Measurements from ENCODE around the gene LPP. TPM values are rescaled to one million over a fixed set of nuclear protein-coding genes. Genes with fewer than 3 reads are reported as not detected.

Gene LPP
- polyA plus RNA-seq, 2 of the 4 experiments (the other 2 are of a cell fraction): 11.0 to 30.8 TPM

DNA sequence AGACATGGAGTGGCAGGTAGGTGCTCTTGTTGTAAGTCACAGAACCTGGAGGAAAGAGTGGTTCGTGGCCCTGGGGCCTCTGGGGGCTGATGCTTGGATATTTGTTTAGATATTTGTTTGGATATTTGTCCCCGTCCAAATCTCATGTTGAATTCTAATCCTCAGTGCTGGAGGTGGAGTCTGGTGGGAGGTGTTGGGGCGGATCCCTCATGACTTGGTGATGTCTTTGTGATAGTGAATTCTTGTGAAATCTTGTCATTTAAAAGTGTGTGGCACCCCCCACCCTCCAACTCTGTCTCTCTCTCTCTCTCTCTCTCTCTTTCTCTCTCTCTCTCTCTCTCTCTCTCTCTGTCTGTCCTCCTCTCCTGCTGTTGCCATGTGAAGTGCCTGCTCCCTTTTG, 122.4 kb downstream of the LPP start:
- no peak for ATAC-seq
- Histone ChIP-seq H3K4me3 (no peak overlapping the region), H3K9me3 (no peaks in the 10 kb centered on the region), H3K4me2 (no peak overlapping the region), H3K27ac (peak overlapping the region in 1 of 2 experiments; percentile 48; a peak in 2 of 6 replicates), H3K4me1 (peaks cover 71% of the 10 kb centered on the region)
- CTCF ChIA-PET: interaction anchor here (1.8 kb wide), 1 partner anchor 12 kb away, joined by 7 read pairs; no protein-coding TSS in a partner anchor
- TF ChIP-seq PHF8 (IDR thresholded peaks at IDR 0.05; ENCODE audit: borderline replicate concordance, low read depth) (no peak), FOSB (CRISPR knock-in tag; IDR thresholded peaks at IDR 0.05) (no peak)
- TF ChIP-seq, protein P1, sequence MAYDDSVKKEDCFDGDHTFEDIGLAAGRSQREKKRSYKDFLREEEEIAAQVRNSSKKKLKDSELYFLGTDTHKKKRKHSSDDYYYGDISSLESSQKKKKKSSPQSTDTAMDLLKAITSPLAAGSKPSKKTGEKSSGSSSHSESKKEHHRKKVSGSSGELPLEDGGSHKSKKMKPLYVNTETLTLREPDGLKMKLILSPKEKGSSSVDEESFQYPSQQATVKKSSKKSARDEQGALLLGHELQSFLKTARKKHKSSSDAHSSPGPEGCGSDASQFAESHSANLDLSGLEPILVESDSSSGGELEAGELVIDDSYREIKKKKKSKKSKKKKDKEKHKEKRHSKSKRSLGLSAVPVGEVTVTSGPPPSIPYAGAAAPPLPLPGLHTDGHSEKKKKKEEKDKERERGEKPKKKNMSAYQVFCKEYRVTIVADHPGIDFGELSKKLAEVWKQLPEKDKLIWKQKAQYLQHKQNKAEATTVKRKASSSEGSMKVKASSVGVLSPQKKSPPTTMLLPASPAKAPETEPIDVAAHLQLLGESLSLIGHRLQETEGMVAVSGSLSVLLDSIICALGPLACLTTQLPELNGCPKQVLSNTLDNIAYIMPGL (CRISPR knock-in tag; IDR thresholded peaks at IDR 0.05; ENCODE audit: borderline replicate concordance): no peak
- FAIRE-seq: no peak
- POLR2A ChIA-PET: no interaction called here
- 90% methylated on average over 3 of the region's 3 CpGs for WGBS (ENCODE audit: missing lambda C conversion rate)
- DNase-seq (ENCODE audit: low read depth in 1 of 2, low spot score in 1 of 2): no peak

DNA sequence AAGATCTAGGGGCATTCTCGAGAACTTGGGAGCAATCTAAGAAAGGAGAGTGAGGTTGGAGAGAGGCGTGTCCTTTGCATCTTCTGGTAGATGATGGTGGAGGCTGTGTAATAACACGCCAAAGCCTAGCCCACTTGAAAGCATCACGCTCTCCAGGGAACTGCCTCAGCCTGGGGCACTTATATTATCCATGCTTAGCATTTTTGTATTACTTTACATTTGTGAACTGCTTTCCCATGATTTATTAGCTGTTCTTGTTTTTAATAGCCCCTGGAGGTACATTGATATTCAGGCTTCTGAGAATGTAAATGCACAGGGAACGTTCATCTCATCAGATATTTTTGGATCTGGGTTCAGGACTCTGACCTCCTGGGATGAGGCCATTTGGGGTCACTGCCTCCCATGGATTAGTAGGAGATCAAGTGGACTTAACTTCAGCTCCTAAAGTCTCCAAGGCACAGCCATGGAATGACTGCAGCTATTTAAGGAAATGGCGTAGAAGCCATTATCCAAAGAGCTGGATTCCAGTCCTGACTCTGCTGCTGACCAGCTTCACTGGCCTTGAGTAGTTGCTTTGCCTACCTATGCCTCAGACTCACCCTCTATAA, 124.9 kb downstream of the LPP start:
- DNase-seq (ENCODE audit: low read depth in 1 of 2, low spot score in 1 of 2) (no peak), FAIRE-seq (no peak), ATAC-seq (no peak)
- TF ChIP-seq NFE2L2 (conservative IDR thresholded peaks at IDR 0.05; ENCODE audit: low read length) (no peak), MYC (IDR thresholded peaks at IDR 0.05; ENCODE audit: borderline replicate concordance, low read length) (no peak), POLR2AphosphoS2 (conservative IDR thresholded peaks at IDR 0.05; ENCODE audit: low read length) (no peak)
- ChIA-PET POLR2A (no interaction called here), CTCF (interaction anchor here (3.5 kb wide), 1 partner anchor 539 kb away, joined by 19 read pairs; no protein-coding TSS in a partner anchor)
- WGBS (ENCODE audit: missing lambda C conversion rate): 86% methylated on average over 6 of the region's 6 CpGs
- Histone ChIP-seq H3K4me2 (no peak overlapping the region), H3K4me1 (peaks cover 72% of the 10 kb centered on the region), H3K27ac (peak overlapping the region in 1 of 2 experiments; percentile 65; a peak in 3 of 6 replicates), H3K9me3 (no peaks in the 10 kb centered on the region), H3K4me3 (no peak overlapping the region)

DNA sequence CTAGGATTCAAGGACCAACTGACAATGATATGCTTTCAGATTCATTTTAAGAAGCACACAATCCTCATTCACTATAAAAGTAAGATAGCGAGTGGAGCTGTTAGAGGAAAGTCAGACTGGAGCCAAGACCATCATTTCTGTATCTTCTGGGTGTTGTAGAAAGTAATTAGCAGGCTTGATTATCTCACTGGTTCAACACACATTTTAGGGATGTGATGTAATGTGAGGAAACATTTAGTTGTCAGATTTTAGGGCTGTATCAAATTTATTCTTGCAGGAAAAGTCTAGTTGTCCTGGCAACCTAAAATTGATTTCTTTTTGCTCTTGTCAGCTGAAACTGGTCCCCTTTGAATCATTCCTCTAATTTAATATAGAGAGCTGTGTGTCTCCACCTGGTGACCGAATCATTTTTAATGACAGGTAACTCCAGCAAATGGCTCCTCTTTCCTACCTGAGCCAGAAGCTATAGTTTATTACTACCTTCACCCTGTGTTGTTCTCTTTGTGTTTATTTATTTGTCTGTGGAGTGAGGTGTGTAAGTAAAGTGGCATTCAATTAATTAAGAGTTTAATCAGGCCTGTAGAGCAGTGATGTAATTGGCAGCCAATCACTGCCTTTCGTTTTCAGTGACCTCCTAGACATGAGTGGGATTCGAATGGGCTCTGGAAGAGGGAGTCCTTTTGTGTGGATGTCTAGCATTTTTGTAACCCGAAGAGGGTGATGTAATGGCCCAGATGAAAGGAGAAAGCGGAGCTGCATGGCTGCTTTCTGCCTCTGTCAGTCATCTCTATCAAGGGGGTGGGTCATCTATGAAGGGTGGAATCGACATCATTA, 125.8 kb downstream of the LPP start:
- TF ChIP-seq HOXB13 (CRISPR knock-in tag; IDR thresholded peaks at IDR 0.05; ENCODE audit: low read depth) (no peak), MYC (IDR thresholded peaks at IDR 0.05; ENCODE audit: borderline replicate concordance, low read length) (no peak), KDM5A (IDR thresholded peaks at IDR 0.05) (no peak), MAZ (IDR thresholded peaks at IDR 0.05; ENCODE audit: borderline replicate concordance, low read depth, low read length) (no peak), RFX5 (IDR thresholded peaks at IDR 0.05) (no peak), NPAS2 (CRISPR knock-in tag; IDR thresholded peaks at IDR 0.05; ENCODE audit: borderline replicate concordance) (no peak), EHF (CRISPR knock-in tag; IDR thresholded peaks at IDR 0.05) (no peak), ESRRA (IDR thresholded peaks at IDR 0.05; ENCODE audit: borderline replicate concordance, low read length) (no peak), HOXB5 (CRISPR knock-in tag; IDR thresholded peaks at IDR 0.05) (no peak), TP53 (CRISPR knock-in tag; IDR thresholded peaks at IDR 0.05) (no peak), EHMT2 (IDR thresholded peaks at IDR 0.05; ENCODE audit: low read depth) (no peak), KDM1A (IDR thresholded peaks at IDR 0.05; ENCODE audit: low read depth) (no peak), POLR2AphosphoS2 (conservative IDR thresholded peaks at IDR 0.05; ENCODE audit: low read length) (no peak), EP300 (IDR thresholded peaks at IDR 0.05) (no peak)
- TF ChIP-seq, protein P2, sequence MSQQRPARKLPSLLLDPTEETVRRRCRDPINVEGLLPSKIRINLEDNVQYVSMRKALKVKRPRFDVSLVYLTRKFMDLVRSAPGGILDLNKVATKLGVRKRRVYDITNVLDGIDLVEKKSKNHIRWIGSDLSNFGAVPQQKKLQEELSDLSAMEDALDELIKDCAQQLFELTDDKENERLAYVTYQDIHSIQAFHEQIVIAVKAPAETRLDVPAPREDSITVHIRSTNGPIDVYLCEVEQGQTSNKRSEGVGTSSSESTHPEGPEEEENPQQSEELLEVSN (IDR thresholded peaks at IDR 0.05; ENCODE audit: borderline replicate concordance, low read depth): no peak
- TF ChIP-seq, protein P3, sequence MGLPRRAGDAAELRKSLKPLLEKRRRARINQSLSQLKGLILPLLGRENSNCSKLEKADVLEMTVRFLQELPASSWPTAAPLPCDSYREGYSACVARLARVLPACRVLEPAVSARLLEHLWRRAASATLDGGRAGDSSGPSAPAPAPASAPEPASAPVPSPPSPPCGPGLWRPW (IDR thresholded peaks at IDR 0.05): no peak
- TF ChIP-seq, protein P4, sequence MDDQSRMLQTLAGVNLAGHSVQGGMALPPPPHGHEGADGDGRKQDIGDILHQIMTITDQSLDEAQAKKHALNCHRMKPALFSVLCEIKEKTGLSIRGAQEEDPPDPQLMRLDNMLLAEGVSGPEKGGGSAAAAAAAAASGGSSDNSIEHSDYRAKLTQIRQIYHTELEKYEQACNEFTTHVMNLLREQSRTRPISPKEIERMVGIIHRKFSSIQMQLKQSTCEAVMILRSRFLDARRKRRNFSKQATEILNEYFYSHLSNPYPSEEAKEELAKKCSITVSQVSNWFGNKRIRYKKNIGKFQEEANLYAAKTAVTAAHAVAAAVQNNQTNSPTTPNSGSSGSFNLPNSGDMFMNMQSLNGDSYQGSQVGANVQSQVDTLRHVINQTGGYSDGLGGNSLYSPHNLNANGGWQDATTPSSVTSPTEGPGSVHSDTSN (IDR thresholded peaks at IDR 0.05): no peak
- TF ChIP-seq, protein P5, sequence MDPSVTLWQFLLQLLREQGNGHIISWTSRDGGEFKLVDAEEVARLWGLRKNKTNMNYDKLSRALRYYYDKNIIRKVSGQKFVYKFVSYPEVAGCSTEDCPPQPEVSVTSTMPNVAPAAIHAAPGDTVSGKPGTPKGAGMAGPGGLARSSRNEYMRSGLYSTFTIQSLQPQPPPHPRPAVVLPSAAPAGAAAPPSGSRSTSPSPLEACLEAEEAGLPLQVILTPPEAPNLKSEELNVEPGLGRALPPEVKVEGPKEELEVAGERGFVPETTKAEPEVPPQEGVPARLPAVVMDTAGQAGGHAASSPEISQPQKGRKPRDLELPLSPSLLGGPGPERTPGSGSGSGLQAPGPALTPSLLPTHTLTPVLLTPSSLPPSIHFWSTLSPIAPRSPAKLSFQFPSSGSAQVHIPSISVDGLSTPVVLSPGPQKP (IDR thresholded peaks at IDR 0.05; ENCODE audit: low read depth, low read length): no peak
- ATAC-seq (no peak), DNase-seq (ENCODE audit: low read depth in 1 of 2, low spot score in 1 of 2) (no peak), FAIRE-seq (no peak)
- H3K27ac ChIP-seq: peak overlapping the region; percentile 37 to 65; a peak in 4 of 6 replicates
- peaks cover 72% of the 10 kb centered on the region for H3K4me1 ChIP-seq
- CTCF ChIA-PET: interaction anchor here (3.5 kb wide), 1 partner anchor 540 kb away, joined by 19 read pairs; no protein-coding TSS in a partner anchor
- WGBS (ENCODE audit: missing lambda C conversion rate): 85% methylated on average over 7 of the region's 7 CpGs
- no peak overlapping the region for H3K4me3 ChIP-seq
- POLR2A ChIA-PET: no interaction called here
- H3K4me2 ChIP-seq: peak overlapping the region; percentile 51
- no peaks in the 10 kb centered on the region for H3K9me3 ChIP-seq
